ELF-1 (cell line): Measurements from ENCODE around the gene POLD2.
A peak's percentile ranks its signal among the peaks of the same experiment; 100 is the strongest.

ENCODE experiments used
- DNase-seq: peaks from one replicate; pipeline ENCODE4 v3.0.0-alpha.2; 2016; ENCODE audit warnings: low read depth, low spot score

The POLD2 gene

GRCh38 chr7:44114586-44115310 is 8.6 kb downstream of the POLD2 start:
- DNase-seq: no peak

- DNase-seq: no peak
These were observed 9.5 kb downstream of the POLD2 start for GRCh38 chr7:44113764-44114354.

- DNase-seq: peak; percentile 40
These were observed 10.2 kb downstream of the POLD2 start for GRCh38 chr7:44112997-44113763.

GRCh38 chr7:44112231-44112996 is 10.9 kb downstream of the POLD2 start:
- DNase-seq: peak; percentile 41

GRCh38 chr7:44111761-44112160 is 11.6 kb downstream of the POLD2 start:
- DNase-seq: no peak

GRCh38 chr7:44110719-44111635 is 12.4 kb downstream of the POLD2 start:
- DNase-seq: no peak

- DNase-seq: no peak
These were observed 13.4 kb downstream of the POLD2 start for GRCh38 chr7:44109991-44110390.

- DNase-seq: no peak
These were observed 14.3 kb downstream of the POLD2 start for GRCh38 chr7:44108768-44109750.

- DNase-seq: no peak
These were observed 15.2 kb downstream of the POLD2 start for GRCh38 chr7:44107961-44108767.

GRCh38 chr7:44107116-44107960 is 16.0 kb downstream of the POLD2 start:
- no peak for DNase-seq

- DNase-seq: no peak
These were observed 16.9 kb downstream of the POLD2 start for GRCh38 chr7:44106311-44107065.

GRCh38 chr7:44105832-44106231 is 17.5 kb downstream of the POLD2 start:
- DNase-seq: no peak

GRCh38 chr7:44104860-44105771 is 18.2 kb downstream of the POLD2 start:
- DNase-seq: peak; percentile 52

GRCh38 chr7:44103923-44104859 is 19.2 kb downstream of the POLD2 start, which contains the start of gene AEBP1:
Gene AEBP1, plus strand, starts transcription at chr7:44104345. Its CDS starts 321 bp downstream, at chr7:44104666.
- DNase-seq: no peak

- DNase-seq: no peak
These were observed 19.8 kb downstream of the POLD2 start for GRCh38 chr7:44103566-44103922.
